Hematopoietic multipotent progenitor cell treated with erythropoietin and hydrocortisone succinate and interleukin-3 and kit ligand, for 6 days (in vitro differentiated cells): ENCODE results near the gene ADAM11.
A peak's percentile ranks its signal among the peaks of the same experiment; 100 is the strongest.
"Not testable (repeated sequence)": the region's sequence is repeated elsewhere in the genome, so short reads cannot be mapped to it uniquely, and the experiment has no call there.

Experiments used
- DNase-seq: peaks from one replicate; pipeline ENCODE4 v3.0.0-alpha.2; 2015

The ADAM11 gene

GRCh38 chr17:44758414-44759085 is at the start of gene ADAM11:
ADAM11 (plus strand) TSS chr17:44758988; CDS start chr17:44759200, 212 bp downstream.
- no peak for DNase-seq

GRCh38 chr17:44719444-44719843 is 39.3 kb upstream of the ADAM11 start:
- no peak for DNase-seq

- no peak for DNase-seq
Measured at GRCh38 chr17:44722254-44722653, 36.5 kb upstream of the ADAM11 start.

- DNase-seq: not testable (repeated sequence)
Measured at GRCh38 chr17:44726121-44726520, 32.7 kb upstream of the ADAM11 start.

GRCh38 chr17:44733753-44734152 is 25.0 kb upstream of the ADAM11 start:
- peak; percentile 51 for DNase-seq

GRCh38 chr17:44734272-44734671 is 24.5 kb upstream of the ADAM11 start:
- no peak for DNase-seq

GRCh38 chr17:44736551-44737240 is 22.1 kb upstream of the ADAM11 start:
- no peak for DNase-seq

- no peak for DNase-seq
Measured at GRCh38 chr17:44738214-44738906, 20.4 kb upstream of the ADAM11 start.

GRCh38 chr17:44741316-44741715 is 17.5 kb upstream of the ADAM11 start:
- DNase-seq: no peak

- DNase-seq: no peak
Measured at GRCh38 chr17:44745301-44745700, 13.5 kb upstream of the ADAM11 start.

GRCh38 chr17:44745738-44746137 is 13.1 kb upstream of the ADAM11 start:
- DNase-seq: not testable (repeated sequence)

- peak; percentile 73 for DNase-seq
Measured at GRCh38 chr17:44747566-44747965, 11.2 kb upstream of the ADAM11 start.

GRCh38 chr17:44749076-44749979 is 9.5 kb upstream of the ADAM11 start:
- DNase-seq: no peak

- no peak for DNase-seq
Measured at GRCh38 chr17:44749980-44750318, 8.8 kb upstream of the ADAM11 start.

GRCh38 chr17:44751331-44751730 is 7.5 kb upstream of the ADAM11 start:
- no peak for DNase-seq

- DNase-seq: no peak
Measured at GRCh38 chr17:44751806-44752205, 7.0 kb upstream of the ADAM11 start.

GRCh38 chr17:44752953-44753861 is 5.6 kb upstream of the ADAM11 start:
- no peak for DNase-seq

- no peak for DNase-seq
Measured at GRCh38 chr17:44754276-44754675, 4.5 kb upstream of the ADAM11 start.

GRCh38 chr17:44755180-44755579 is 3.6 kb upstream of the ADAM11 start:
- DNase-seq: not testable (repeated sequence)

- no peak for DNase-seq
Measured at GRCh38 chr17:44757045-44757917, 1.5 kb upstream of the ADAM11 start.

GRCh38 chr17:44757918-44758413 is 822 bp upstream of the ADAM11 start:
- DNase-seq: no peak
